ENCODE measurements around the gene ACTN4.

Gene ACTN4

DNA sequence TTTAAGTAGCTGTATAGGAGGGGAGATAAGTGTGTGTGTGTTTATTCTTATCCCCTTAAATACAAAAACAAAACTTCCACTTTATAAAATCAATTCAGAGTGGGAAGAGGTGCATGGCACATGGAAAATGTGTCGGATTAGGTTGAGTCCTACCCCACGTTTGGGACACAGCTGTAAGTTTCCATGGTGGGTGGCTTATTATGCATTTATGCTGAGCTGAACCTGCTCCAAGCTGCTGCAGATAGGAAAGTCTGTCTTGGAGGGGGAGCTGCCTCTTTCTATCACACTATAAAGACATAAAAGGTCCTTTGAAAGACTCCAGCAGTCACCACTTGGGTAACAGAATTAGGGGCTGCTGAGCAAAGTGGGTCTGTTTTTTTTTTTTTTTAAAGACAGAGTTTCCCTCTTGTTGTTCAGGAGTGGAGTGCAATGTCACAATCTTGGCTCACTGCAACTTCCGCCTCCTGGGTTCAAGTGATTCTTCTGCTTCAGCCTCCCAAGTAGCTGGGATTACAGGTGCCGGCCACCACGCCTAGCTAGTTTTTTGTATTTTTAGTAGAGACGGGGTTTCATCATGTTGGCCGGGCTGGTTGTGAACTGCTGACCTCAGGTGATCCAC, 15.2 kb downstream of the ACTN4 start:
- in situ Hi-C loops (cut with HindIII; ENCODE audit: low sequenced_read_pairs) = no loop called here
- H3K4me3 ChIP-seq (ENCODE audit: low read depth, low read length) = no peak overlapping the region
- no peak for DNase-seq (ENCODE audit: low read depth)
- TF ChIP-seq, protein P1, sequence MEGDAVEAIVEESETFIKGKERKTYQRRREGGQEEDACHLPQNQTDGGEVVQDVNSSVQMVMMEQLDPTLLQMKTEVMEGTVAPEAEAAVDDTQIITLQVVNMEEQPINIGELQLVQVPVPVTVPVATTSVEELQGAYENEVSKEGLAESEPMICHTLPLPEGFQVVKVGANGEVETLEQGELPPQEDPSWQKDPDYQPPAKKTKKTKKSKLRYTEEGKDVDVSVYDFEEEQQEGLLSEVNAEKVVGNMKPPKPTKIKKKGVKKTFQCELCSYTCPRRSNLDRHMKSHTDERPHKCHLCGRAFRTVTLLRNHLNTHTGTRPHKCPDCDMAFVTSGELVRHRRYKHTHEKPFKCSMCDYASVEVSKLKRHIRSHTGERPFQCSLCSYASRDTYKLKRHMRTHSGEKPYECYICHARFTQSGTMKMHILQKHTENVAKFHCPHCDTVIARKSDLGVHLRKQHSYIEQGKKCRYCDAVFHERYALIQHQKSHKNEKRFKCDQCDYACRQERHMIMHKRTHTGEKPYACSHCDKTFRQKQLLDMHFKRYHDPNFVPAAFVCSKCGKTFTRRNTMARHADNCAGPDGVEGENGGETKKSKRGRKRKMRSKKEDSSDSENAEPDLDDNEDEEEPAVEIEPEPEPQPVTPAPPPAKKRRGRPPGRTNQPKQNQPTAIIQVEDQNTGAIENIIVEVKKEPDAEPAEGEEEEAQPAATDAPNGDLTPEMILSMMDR (IDR thresholded peaks at IDR 0.05; ENCODE audit: low read depth, low read length, missing control alignments) = no peak

DNA sequence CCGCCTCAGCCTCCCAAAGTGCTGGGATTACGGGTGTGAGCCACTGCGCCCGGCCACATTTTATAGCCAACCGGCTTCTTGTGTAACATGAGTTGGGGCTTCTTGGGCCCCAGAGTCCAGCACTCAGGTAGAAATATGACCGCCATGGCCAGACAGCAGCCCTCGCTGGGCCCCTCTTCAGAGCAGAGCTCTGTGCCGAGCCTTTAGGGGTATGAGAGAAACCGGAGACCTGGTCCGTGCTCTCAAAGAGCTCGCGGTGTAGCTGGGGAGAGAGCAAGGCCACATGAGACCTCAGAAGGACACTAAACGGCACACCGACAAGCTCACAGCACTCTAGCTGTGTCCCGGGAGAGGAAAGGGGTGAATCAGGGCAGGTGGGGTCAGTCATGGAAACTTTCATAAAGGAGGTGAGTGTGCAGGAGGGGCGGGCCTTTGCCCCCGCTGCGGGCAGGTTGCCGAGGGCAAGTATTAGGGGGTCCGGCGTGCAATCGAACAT, 15.8 kb downstream of the ACTN4 start:
- in situ Hi-C loops (cut with HindIII; ENCODE audit: low sequenced_read_pairs) = no loop called here
- TF ChIP-seq, protein P1 (IDR thresholded peaks at IDR 0.05; ENCODE audit: low read depth, low read length, missing control alignments) = no peak
- no peak overlapping the region for H3K4me3 ChIP-seq (ENCODE audit: low read depth, low read length)
- no peak for DNase-seq (ENCODE audit: low read depth)

DNA sequence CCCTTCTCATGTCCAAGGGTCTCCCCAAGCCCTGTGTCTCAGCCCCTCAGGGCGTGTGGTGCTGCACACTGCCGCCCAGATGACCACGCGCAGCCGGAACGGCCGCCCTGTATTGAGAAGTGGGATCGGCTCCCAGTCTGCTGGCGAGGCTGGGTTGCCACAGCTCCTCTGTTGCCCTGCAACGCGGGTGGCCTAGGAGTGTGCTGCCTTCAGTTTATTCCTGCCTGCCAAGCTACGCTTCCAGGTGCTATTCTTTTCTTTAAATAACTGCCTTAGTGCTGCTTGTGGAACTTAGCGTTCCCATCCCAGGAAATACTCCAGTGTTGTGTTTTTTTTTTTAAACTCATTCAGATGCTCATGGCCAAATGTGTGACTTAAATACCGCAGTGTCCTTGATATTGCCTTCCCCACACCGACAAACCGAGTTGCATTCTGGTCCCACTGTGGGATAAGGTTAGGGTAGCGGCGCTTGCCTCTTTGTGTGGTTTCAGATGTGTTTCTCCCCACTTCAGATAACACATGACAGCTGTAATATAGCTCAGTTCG, 16.6 kb downstream of the ACTN4 start:
- in situ Hi-C loops (cut with HindIII; ENCODE audit: low sequenced_read_pairs) = no loop called here
- H3K4me3 ChIP-seq (ENCODE audit: low read depth, low read length) = no peak overlapping the region
- DNase-seq (ENCODE audit: low read depth) = no peak
- TF ChIP-seq, protein P1 (IDR thresholded peaks at IDR 0.05; ENCODE audit: low read depth, low read length, missing control alignments) = no peak

DNA sequence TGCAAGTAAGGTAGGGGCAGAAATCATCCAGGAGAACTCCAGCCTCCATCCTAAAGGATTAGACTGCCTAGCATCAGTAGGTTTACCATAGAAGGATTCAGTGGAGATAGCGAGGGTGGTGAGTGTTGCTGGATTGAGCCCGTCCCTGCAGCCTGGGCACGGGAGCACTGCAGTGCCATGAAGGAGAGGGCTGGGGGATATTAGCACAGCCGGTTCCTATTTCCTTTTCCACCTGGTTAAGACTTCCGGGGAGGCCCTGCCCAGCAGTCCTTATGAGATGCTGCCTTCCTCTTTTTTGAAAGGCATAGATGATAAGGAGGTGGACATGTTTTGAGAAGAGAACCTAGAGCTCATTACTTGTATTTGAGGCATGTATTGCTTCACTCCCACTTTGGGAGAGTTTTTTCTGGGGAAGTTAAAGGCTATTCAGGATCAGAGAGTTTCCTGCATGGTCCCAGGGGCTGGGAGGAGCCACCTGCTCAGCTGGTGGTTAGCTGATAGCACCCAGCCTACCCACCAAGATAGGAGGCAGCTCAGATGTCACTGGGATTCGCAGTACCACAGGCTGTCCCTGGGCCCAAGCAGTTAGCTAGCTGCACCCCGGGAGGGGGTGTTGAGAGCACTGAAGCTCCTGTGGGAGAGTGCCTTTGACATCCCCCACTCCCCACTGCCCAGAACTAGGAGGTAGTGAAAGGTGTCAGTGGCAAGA, 17.2 kb downstream of the ACTN4 start:
- DNase-seq (ENCODE audit: low read depth) = no peak
- in situ Hi-C loops (cut with HindIII; ENCODE audit: low sequenced_read_pairs) = no loop called here
- TF ChIP-seq, protein P1 (IDR thresholded peaks at IDR 0.05; ENCODE audit: low read depth, low read length, missing control alignments) = no peak
- H3K4me3 ChIP-seq (ENCODE audit: low read depth, low read length) = no peak overlapping the region

DNA sequence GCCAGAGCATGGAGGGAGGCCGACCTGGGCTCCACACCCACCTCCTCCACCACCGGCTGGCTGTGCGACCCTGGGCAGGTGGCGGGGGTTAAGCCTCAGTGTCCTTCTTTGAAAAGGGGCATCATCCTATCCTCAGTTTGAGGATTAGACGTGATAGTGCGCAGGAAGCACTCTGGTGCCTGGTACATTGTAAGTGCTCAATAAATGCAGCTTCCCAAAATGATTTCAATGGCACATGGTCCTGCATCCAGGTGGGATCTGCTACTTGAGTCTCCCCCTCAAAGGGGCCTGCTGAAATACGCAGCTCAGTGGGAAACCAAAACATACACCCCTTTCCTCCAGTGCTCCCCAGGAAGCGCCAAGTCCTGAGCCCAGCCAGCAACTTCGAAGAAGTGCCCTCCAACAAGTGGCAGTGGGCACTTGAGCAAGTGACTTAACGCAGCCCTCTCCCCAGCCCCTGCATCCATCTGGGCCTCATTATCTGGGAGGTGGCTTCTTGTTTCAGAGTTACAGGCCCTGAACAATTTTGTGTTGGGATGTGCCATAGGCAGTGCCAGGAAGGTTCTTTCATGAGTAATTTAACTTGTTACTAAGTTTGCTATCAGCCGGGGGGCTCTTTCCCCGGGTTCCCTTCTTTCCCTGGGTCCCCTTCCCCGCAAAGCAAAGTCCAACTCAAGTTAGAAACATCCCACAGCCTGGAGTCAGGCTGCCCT, 17.9 kb downstream of the ACTN4 start:
- no peak for DNase-seq (ENCODE audit: low read depth)
- TF ChIP-seq, protein P1 (IDR thresholded peaks at IDR 0.05; ENCODE audit: low read depth, low read length, missing control alignments) = no peak
- in situ Hi-C loops (cut with HindIII; ENCODE audit: low sequenced_read_pairs) = no loop called here
- no peak overlapping the region for H3K4me3 ChIP-seq (ENCODE audit: low read depth, low read length)

DNA sequence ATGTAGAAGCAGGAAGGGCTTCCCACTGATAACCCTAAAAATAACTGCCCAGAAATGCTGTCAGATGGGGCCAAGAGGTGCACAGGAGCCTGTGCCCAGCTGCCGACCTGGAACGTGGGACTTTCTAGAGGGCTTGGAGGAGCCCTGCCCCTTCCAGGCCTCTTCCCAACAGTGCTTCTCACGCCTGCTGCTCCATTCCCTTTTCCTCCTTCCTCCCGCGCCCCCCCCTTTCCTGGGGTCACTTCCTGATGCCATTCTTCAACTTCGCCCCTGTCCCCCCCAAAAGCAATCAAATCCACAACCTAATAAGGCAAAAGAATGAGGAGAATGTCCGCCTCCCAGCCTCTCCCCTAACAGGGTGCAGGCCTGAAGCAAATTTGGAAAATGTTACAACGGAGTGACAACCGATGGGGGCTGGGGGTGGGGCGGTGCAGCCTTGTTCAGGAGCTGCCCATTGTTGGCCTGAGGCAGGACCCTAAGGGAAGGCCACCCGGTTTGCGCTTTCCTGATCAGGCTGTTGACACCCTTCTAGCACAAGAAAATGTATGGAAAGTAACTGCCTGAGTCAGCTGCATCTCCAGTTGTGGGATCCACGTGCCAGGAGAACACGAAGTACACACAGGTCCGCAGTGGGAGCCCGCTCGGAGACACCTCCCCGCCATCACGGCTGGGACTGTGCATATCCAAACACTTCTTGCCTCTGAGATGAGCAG, 18.7 kb downstream of the ACTN4 start:
- no peak for DNase-seq (ENCODE audit: low read depth)
- no peak overlapping the region for H3K4me3 ChIP-seq (ENCODE audit: low read depth, low read length)
- in situ Hi-C loops (cut with HindIII; ENCODE audit: low sequenced_read_pairs) = no loop called here
- TF ChIP-seq, protein P1 (IDR thresholded peaks at IDR 0.05; ENCODE audit: low read depth, low read length, missing control alignments) = no peak

All from astrocyte of the cerebellum (primary cell).